ENCODE results near the gene TMEM234. TPM values are rescaled to one million over a fixed set of nuclear protein-coding genes. Genes with fewer than 3 reads are reported as not detected.

Gene TMEM234
- total RNA-seq, 4 donors from 2014 or later: 3.5 to 17.9 (median 9.9) TPM

GRCh38 chr1:32250893-32251716 is 29.0 kb upstream of the TMEM234 start, which contains the start of gene LCK:
LCK (plus strand) TSS chr1:32251265; CDS start chr1:32274330, 23,065 bp downstream.
- ATAC-seq: no peak
- Histone ChIP-seq H3K9me3 (no peaks in the 10 kb centered on the region), H3K4me3 (peak within 1 kb of the TSS in 1 of 2 donors; percentile 23), H3K36me3 (no peaks in the 10 kb centered on the region), H3K27ac (peak within 1 kb of the TSS in 3 of 4 donors; percentile 61 to 71 (median 63)), H3K4me1 (peaks cover 0 to 35% (median 16%) of the 10 kb centered on the region in 3 donors), H3K27me3 (peaks cover 8% of the 10 kb centered on the region)
- 61% methylated on average over 8 of the region's 25 CpGs; no CpG with 5 or more reads in 1 of the 2 donors for WGBS, 2 donors (ENCODE audit: low coverage in 1 of 2)
- TF ChIP-seq CTCF (IDR thresholded peaks at IDR 0.05) (no peak), EP300 (IDR thresholded peaks at IDR 0.05) (no peak), POLR2AphosphoS5 (IDR thresholded peaks at IDR 0.05) (no peak), POLR2A (IDR thresholded peaks at IDR 0.05) (no peak)

- Histone ChIP-seq H3K4me3 (no peak overlapping the region), H3K9me3 (no peaks in the 10 kb centered on the region), H3K36me3 (no peaks in the 10 kb centered on the region), H3K27me3 (peaks cover 8% of the 10 kb centered on the region), H3K27ac (peak overlapping the region in 3 of 4 donors; percentile 63 to 74 (median 71)), H3K4me1 (peaks cover 0 to 38% (median 16%) of the 10 kb centered on the region in 3 donors)
- no peak for TF ChIP-seq POLR2AphosphoS5 (IDR thresholded peaks at IDR 0.05)
- no peak for TF ChIP-seq POLR2A (IDR thresholded peaks at IDR 0.05)
- TF ChIP-seq CTCF (IDR thresholded peaks at IDR 0.05): no peak
- no peak for TF ChIP-seq EP300 (IDR thresholded peaks at IDR 0.05)
- WGBS, 2 donors (ENCODE audit: low coverage in 1 of 2): 72 to 81% methylated on average over 3 to 8 of the region's 9 CpGs
- peak; percentile 48 for ATAC-seq
Measured at GRCh38 chr1:32249831-32250525, 27.8 kb upstream of the TMEM234 start.

GRCh38 chr1:32247983-32248889 is 26.1 kb upstream of the TMEM234 start:
- Histone ChIP-seq H3K4me3 (no peak overlapping the region), H3K27me3 (peaks cover 8% of the 10 kb centered on the region), H3K36me3 (no peaks in the 10 kb centered on the region), H3K9me3 (no peaks in the 10 kb centered on the region), H3K27ac (peak overlapping the region in 3 of 4 donors; percentile 39 to 79 (median 74)), H3K4me1 (peaks cover 0 to 38% (median 16%) of the 10 kb centered on the region in 3 donors)
- 9 to 31% methylated on average over 4 to 12 of the region's 31 CpGs for WGBS, 2 donors (ENCODE audit: low coverage in 1 of 2)
- peak in 3 of 4 experiments; percentile 55 to 91 (median 73) for TF ChIP-seq CTCF (IDR thresholded peaks at IDR 0.05)
- TF ChIP-seq POLR2A (IDR thresholded peaks at IDR 0.05): no peak
- ATAC-seq: peak; percentile 66

GRCh38 chr1:32247452-32247851 is 25.3 kb upstream of the TMEM234 start:
- Histone ChIP-seq H3K4me1 (peaks cover 0 to 44% (median 16%) of the 10 kb centered on the region in 3 donors), H3K27ac (peak overlapping the region in 3 of 4 donors; percentile 39 to 79 (median 74)), H3K36me3 (no peaks in the 10 kb centered on the region), H3K27me3 (peaks cover 8% of the 10 kb centered on the region), H3K4me3 (no peak overlapping the region), H3K9me3 (no peaks in the 10 kb centered on the region)
- ATAC-seq: peak; percentile 4
- TF ChIP-seq CTCF (IDR thresholded peaks at IDR 0.05) (no peak), POLR2A (IDR thresholded peaks at IDR 0.05) (no peak), EP300 (IDR thresholded peaks at IDR 0.05) (no peak), POLR2AphosphoS5 (IDR thresholded peaks at IDR 0.05) (no peak)
- WGBS, 2 donors (ENCODE audit: low coverage in 1 of 2): 80% methylated on average over 1 of the region's 12 CpGs; no CpG with 5 or more reads in 1 of the 2 donors
